ENCODE data around the gene CXADR.

Gene CXADR

GRCh38 chr21:17560377-17561025, 47.7 kb downstream of the CXADR start:
- H3K9me2 ChIP-seq (replicated peaks; ENCODE audit: control insufficient read depth, low read length), result no peaks in the 10 kb centered on the region

GRCh38 chr21:17570786-17571185, 57.9 kb downstream of the CXADR start:
- no peaks in the 10 kb centered on the region for H3K4me1 ChIP-seq (ENCODE audit: control insufficient read depth, low read length)
- no peak overlapping the region for H3K4me3 ChIP-seq (ENCODE audit: low read length)
- TF ChIP-seq EZH2phosphoT487 (IDR thresholded peaks at IDR 0.05; ENCODE audit: borderline replicate concordance, low read length), result no peak
- TF ChIP-seq, protein P1, sequence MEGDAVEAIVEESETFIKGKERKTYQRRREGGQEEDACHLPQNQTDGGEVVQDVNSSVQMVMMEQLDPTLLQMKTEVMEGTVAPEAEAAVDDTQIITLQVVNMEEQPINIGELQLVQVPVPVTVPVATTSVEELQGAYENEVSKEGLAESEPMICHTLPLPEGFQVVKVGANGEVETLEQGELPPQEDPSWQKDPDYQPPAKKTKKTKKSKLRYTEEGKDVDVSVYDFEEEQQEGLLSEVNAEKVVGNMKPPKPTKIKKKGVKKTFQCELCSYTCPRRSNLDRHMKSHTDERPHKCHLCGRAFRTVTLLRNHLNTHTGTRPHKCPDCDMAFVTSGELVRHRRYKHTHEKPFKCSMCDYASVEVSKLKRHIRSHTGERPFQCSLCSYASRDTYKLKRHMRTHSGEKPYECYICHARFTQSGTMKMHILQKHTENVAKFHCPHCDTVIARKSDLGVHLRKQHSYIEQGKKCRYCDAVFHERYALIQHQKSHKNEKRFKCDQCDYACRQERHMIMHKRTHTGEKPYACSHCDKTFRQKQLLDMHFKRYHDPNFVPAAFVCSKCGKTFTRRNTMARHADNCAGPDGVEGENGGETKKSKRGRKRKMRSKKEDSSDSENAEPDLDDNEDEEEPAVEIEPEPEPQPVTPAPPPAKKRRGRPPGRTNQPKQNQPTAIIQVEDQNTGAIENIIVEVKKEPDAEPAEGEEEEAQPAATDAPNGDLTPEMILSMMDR (IDR thresholded peaks at IDR 0.05; ENCODE audit: low read depth, low read length, poor library complexity, severe bottlenecking), result no peak
- H3K27ac ChIP-seq (ENCODE audit: low read depth, low read length), result no peak overlapping the region
- H3K9me3 ChIP-seq (ENCODE audit: control insufficient read depth, insufficient read depth, low read length), result no peaks in the 10 kb centered on the region
- no peaks in the 10 kb centered on the region for H3K36me3 ChIP-seq (ENCODE audit: control insufficient read depth, low read length)
- no peaks in the 10 kb centered on the region for H3K9me2 ChIP-seq (replicated peaks; ENCODE audit: control insufficient read depth, low read length)
- H3F3A ChIP-seq (ENCODE audit: control insufficient read depth, insufficient read depth), result no peaks in the 10 kb centered on the region
- H3K27me3 ChIP-seq (ENCODE audit: control insufficient read depth, low read length), result no peaks in the 10 kb centered on the region
- H4K20me1 ChIP-seq (ENCODE audit: control insufficient read depth, insufficient read depth, low read depth, low read length), result no peaks in the 10 kb centered on the region
- no peaks in the 10 kb centered on the region for H3K79me2 ChIP-seq (ENCODE audit: control insufficient read depth, low read length)
- H3K4me2 ChIP-seq (ENCODE audit: low read length), result no peak overlapping the region

More at GRCh38 chr21:17560377-17561025, 47.7 kb downstream of the CXADR start:
- no peaks in the 10 kb centered on the region for H3F3A ChIP-seq (ENCODE audit: control insufficient read depth, insufficient read depth)
- H3K27ac ChIP-seq (ENCODE audit: low read depth, low read length), result no peak overlapping the region
- H4K20me1 ChIP-seq (ENCODE audit: control insufficient read depth, insufficient read depth, low read depth, low read length), result no peaks in the 10 kb centered on the region
- H3K27me3 ChIP-seq (ENCODE audit: control insufficient read depth, low read length), result no peaks in the 10 kb centered on the region
- no peaks in the 10 kb centered on the region for H3K9me3 ChIP-seq (ENCODE audit: control insufficient read depth, insufficient read depth, low read length)
- H3K4me2 ChIP-seq (ENCODE audit: low read length), result no peak overlapping the region
- no peaks in the 10 kb centered on the region for H3K36me3 ChIP-seq (ENCODE audit: control insufficient read depth, low read length)
- H3K79me2 ChIP-seq (ENCODE audit: control insufficient read depth, low read length), result no peaks in the 10 kb centered on the region
- no peaks in the 10 kb centered on the region for H3K4me1 ChIP-seq (ENCODE audit: control insufficient read depth, low read length)
- no peak for TF ChIP-seq EZH2phosphoT487 (IDR thresholded peaks at IDR 0.05; ENCODE audit: borderline replicate concordance, low read length)
- TF ChIP-seq, protein P1 (IDR thresholded peaks at IDR 0.05; ENCODE audit: low read depth, low read length, poor library complexity, severe bottlenecking), result no peak
- H3K4me3 ChIP-seq (ENCODE audit: low read length), result no peak overlapping the region

DNA sequence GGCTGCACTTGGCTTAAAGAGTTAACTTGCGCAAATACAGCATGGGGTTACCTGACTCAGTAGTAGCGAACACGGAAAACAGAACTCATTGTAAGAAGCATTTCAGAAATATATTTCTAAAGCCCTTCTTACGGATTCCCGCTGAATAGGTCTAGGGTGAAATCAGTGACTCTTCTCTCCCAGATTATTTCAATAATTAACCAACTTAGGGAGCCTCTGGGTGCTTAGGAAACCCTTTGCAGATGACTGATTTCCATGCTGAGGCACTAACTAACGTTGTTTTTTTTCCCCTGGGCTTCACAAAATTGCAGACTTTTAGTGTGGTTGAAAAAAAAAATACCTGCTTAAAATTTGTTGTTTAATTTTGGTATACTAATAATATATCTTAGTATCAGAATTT, 59.6 kb downstream of the CXADR start:
- Histone ChIP-seq H3K27ac (ENCODE audit: low read depth, low read length) (no peak overlapping the region), H3K4me3 (ENCODE audit: low read length) (no peak overlapping the region), H3K4me2 (ENCODE audit: low read length) (no peak overlapping the region), H3K79me2 (ENCODE audit: control insufficient read depth, low read length) (no peaks in the 10 kb centered on the region), H3K4me1 (ENCODE audit: control insufficient read depth, low read length) (no peaks in the 10 kb centered on the region), H3K9me3 (ENCODE audit: control insufficient read depth, insufficient read depth, low read length) (no peaks in the 10 kb centered on the region), H3K36me3 (ENCODE audit: control insufficient read depth, low read length) (no peaks in the 10 kb centered on the region), H3K27me3 (ENCODE audit: control insufficient read depth, low read length) (no peaks in the 10 kb centered on the region), H4K20me1 (ENCODE audit: control insufficient read depth, insufficient read depth, low read depth, low read length) (no peaks in the 10 kb centered on the region), H3K9me2 (replicated peaks; ENCODE audit: control insufficient read depth, low read length) (no peaks in the 10 kb centered on the region), H3F3A (ENCODE audit: control insufficient read depth, insufficient read depth) (no peaks in the 10 kb centered on the region)
- TF ChIP-seq EZH2phosphoT487 (IDR thresholded peaks at IDR 0.05; ENCODE audit: borderline replicate concordance, low read length), result no peak
- TF ChIP-seq, protein P1 (IDR thresholded peaks at IDR 0.05; ENCODE audit: low read depth, low read length, poor library complexity, severe bottlenecking), result no peak

Measured in DOHH2 (cell line).